Colonic mucosa (tissue), 4 donors: ENCODE results near the gene NCKAP5. TPM values are rescaled to one million over a fixed set of nuclear protein-coding genes. Genes with fewer than 3 reads are reported as not detected.

ENCODE experiments used
- DNase-seq: peaks from one replicate; pipeline ENCODE4 v3.0.0-alpha.2; 2020
- H3K27ac ChIP-seq: fragments of 200-600 bp; one replicate; pipeline ENCODE4 v1.8.0; 2021
- H3K27me3 ChIP-seq: fragments of 200-600 bp; one replicate; pipeline ENCODE4 v1.8.0; 2021
- H3K36me3 ChIP-seq: fragments of 200-600 bp; one replicate; pipeline ENCODE4 v1.8.0; 2021
- H3K4me1 ChIP-seq: fragments of 200-600 bp; one replicate; pipeline ENCODE4 v1.8.0; 2021; ENCODE audit warnings: mild to moderate bottlenecking
- H3K4me3 ChIP-seq: fragments of 200-600 bp; one replicate; pipeline ENCODE4 v1.8.0; 2021
- H3K9ac ChIP-seq, 2 donors: one replicate each; pipeline ENCODE4 v1.7.0; 2013; ENCODE audit warnings: control low read depth in 2 of 2, low read depth in 2 of 2, low read length in 2 of 2
- H3K9me3 ChIP-seq: fragments of 200-600 bp; one replicate; pipeline ENCODE4 v1.8.0; 2021
- CTCF ChIP-seq: fragments of 200-600 bp; IDR thresholded peaks from one replicate; pipeline ENCODE4 v1.8.0; 2022; ENCODE audit warnings: antibody characterized with exemption, mild to moderate bottlenecking
- intact Hi-C: fragments of 100-400 bp; cut with DNase I; formaldehyde crosslinking; loops from one replicate; pipeline ENCODE4 v1.14.1; 2022
- total RNA-seq, 2 donors: library from RNA; stranded (reverse); fragmentation: NEBNext Ultra II Directional in 1 of 2; extraction: Animal tissue kit (Norgen Biotek cat#: 25700) in 1 of 2; gene quantifications; one replicate each; pipeline ENCODE4 v1.2.1, GENCODE V29; 2021
- donor health status: healthy.
- donor health status: DM: no; HTN: no; CAD: no.
- donor health status: DM: no; HTN: no; CAD: no.

The NCKAP5 gene
- total RNA-seq, 2 donors from 2014 or later: 2.9 to 3.7 TPM

GRCh38 chr2:133138693-133139092 lies 429.6 kb downstream of the NCKAP5 start:
- Histone ChIP-seq H3K9me3 (no peaks in the 10 kb centered on the region), H3K27me3 (no peaks in the 10 kb centered on the region), H3K27ac (no peak overlapping the region), H3K9ac (no peak overlapping the region), H3K36me3 (no peaks in the 10 kb centered on the region), H3K4me1 (no peaks in the 10 kb centered on the region), H3K4me3 (no peak overlapping the region)
- DNase-seq: no peak
- intact Hi-C loops: no loop called here
- TF ChIP-seq CTCF: no peak

GRCh38 chr2:133135035-133135654 lies 433.1 kb downstream of the NCKAP5 start:
- H3K27ac ChIP-seq: no peak overlapping the region
- no peaks in the 10 kb centered on the region for H3K36me3 ChIP-seq
- DNase-seq: no peak
- intact Hi-C loops: no loop called here
- TF ChIP-seq CTCF: no peak
- H3K4me3 ChIP-seq: no peak overlapping the region
- H3K27me3 ChIP-seq: no peaks in the 10 kb centered on the region
- no peak overlapping the region for H3K9ac ChIP-seq
- no peaks in the 10 kb centered on the region for H3K9me3 ChIP-seq
- no peaks in the 10 kb centered on the region for H3K4me1 ChIP-seq

GRCh38 chr2:133130548-133131246 lies 437.6 kb downstream of the NCKAP5 start:
- Histone ChIP-seq H3K9ac (no peak overlapping the region), H3K4me3 (no peak overlapping the region), H3K36me3 (no peaks in the 10 kb centered on the region), H3K27ac (no peak overlapping the region), H3K9me3 (no peaks in the 10 kb centered on the region), H3K27me3 (no peaks in the 10 kb centered on the region), H3K4me1 (no peaks in the 10 kb centered on the region)
- DNase-seq: no peak
- TF ChIP-seq CTCF: no peak
- intact Hi-C loops: no loop called here

- no peak for TF ChIP-seq CTCF
- intact Hi-C loops: no loop called here
- H3K27ac ChIP-seq: no peak overlapping the region
Observed at GRCh38 chr2:133124446-133124845, 443.8 kb downstream of the NCKAP5 start.

GRCh38 chr2:133123904-133124303 lies 444.4 kb downstream of the NCKAP5 start:
- intact Hi-C loops: no loop called here
- H3K4me3 ChIP-seq: no peak overlapping the region
- H3K4me1 ChIP-seq: no peaks in the 10 kb centered on the region
- no peak for DNase-seq
- no peaks in the 10 kb centered on the region for H3K36me3 ChIP-seq
- H3K9me3 ChIP-seq: no peaks in the 10 kb centered on the region
- H3K9ac ChIP-seq: no peak overlapping the region
- no peak for TF ChIP-seq CTCF
- no peak overlapping the region for H3K27ac ChIP-seq
- no peaks in the 10 kb centered on the region for H3K27me3 ChIP-seq

More at GRCh38 chr2:133124446-133124845, 443.8 kb downstream of the NCKAP5 start:
- Histone ChIP-seq H3K9me3 (no peaks in the 10 kb centered on the region), H3K27me3 (no peaks in the 10 kb centered on the region), H3K4me1 (no peaks in the 10 kb centered on the region), H3K36me3 (no peaks in the 10 kb centered on the region), H3K9ac (no peak overlapping the region), H3K4me3 (no peak overlapping the region)
- no peak for DNase-seq
